ENCODE data around the gene SEC22C. TPM values are rescaled to one million over a fixed set of nuclear protein-coding genes. Genes with fewer than 3 reads are reported as not detected.
A peak's percentile ranks its signal among the peaks of the same experiment; 100 is the strongest.

The SEC22C gene
- total and polyA plus RNA-seq, 2 experiments from 2014 or later, result 21.9 to 48.3 TPM

GRCh38 chr3:42591811-42592210, 10.0 kb upstream of the SEC22C start:
- Histone ChIP-seq H3K9me2 (ENCODE audit: insufficient read depth) (no peaks in the 10 kb centered on the region), H2AFZ (no peak overlapping the region), H4K20me1 (replicated peaks; ENCODE audit: insufficient read depth) (peaks cover 6% of the 10 kb centered on the region; the same call in 1 of the 2 replicates), H3K4me1 (ENCODE audit: insufficient read depth) (peaks cover 47% of the 10 kb centered on the region), H3K4me3 (peak overlapping the region; percentile 82), H3K79me2 (replicated peaks; ENCODE audit: insufficient read depth) (peaks cover 44% of the 10 kb centered on the region), H3F3A (replicated peaks; ENCODE audit: low read depth) (peaks cover 9% of the 10 kb centered on the region), H3K27me3 (ENCODE audit: insufficient read depth) (no peaks in the 10 kb centered on the region), H3K27ac (ENCODE audit: low read depth) (peak overlapping the region; percentile 63; the same call in 1 of the 2 replicates), H3K4me2 (peak overlapping the region; percentile 94), H3K36me3 (ENCODE audit: insufficient read depth) (peaks cover 10% of the 10 kb centered on the region; the same call in 1 of the 2 replicates)
- Mint-ChIP-seq H3K27me3 (ENCODE audit: insufficient read depth, low read depth, poor library complexity) (peaks cover 17% of the 10 kb centered on the region), H3K27ac (peak overlapping the region; percentile 98), H3K4me3 (peak overlapping the region; percentile 95), H3K4me1 (peaks cover 47% of the 10 kb centered on the region), H3K36me3 (ENCODE audit: low read depth) (peaks cover 51% of the 10 kb centered on the region), H3K9me3 (no peaks in the 10 kb centered on the region; the same call in 2 of the 3 replicates)
- TF ChIP-seq CREB1 (CRISPR knock-in tag; IDR thresholded peaks at IDR 0.05; ENCODE audit: low read depth), result no peak
- no peak for TF ChIP-seq ETS1 (IDR thresholded peaks at IDR 0.05)
- TF ChIP-seq STAT1 (IDR thresholded peaks at IDR 0.05; ENCODE audit: unreplicated experiment), result no peak
- no peak for TF ChIP-seq EZH2 (IDR thresholded peaks at IDR 0.05; ENCODE audit: low read depth, unreplicated experiment)
- no peak for TF ChIP-seq EZH2phosphoT487 (IDR thresholded peaks at IDR 0.05; ENCODE audit: unreplicated experiment)
- TF ChIP-seq CTCF (conservative IDR thresholded peaks at IDR 0.05; ENCODE audit: low read depth in 2 of 2), result no peak
- ATAC-seq (no peak), DNase-seq (ENCODE audit: low spot score) (no peak)

GRCh38 chr3:42590989-42591756, 9.4 kb upstream of the SEC22C start:
- Histone ChIP-seq H3K79me2 (replicated peaks; ENCODE audit: insufficient read depth) (peaks cover 40% of the 10 kb centered on the region), H3K27ac (ENCODE audit: low read depth) (peak overlapping the region; percentile 64; the same call in 1 of the 2 replicates), H3K27me3 (ENCODE audit: insufficient read depth) (no peaks in the 10 kb centered on the region), H3K4me2 (peak overlapping the region; percentile 94), H3K4me1 (ENCODE audit: insufficient read depth) (peaks cover 47% of the 10 kb centered on the region), H3K4me3 (peak overlapping the region; percentile 82), H3F3A (replicated peaks; ENCODE audit: low read depth) (peaks cover 9% of the 10 kb centered on the region), H4K20me1 (replicated peaks; ENCODE audit: insufficient read depth) (peaks cover 6% of the 10 kb centered on the region; the same call in 1 of the 2 replicates), H2AFZ (no peak overlapping the region), H3K9me2 (ENCODE audit: insufficient read depth) (no peaks in the 10 kb centered on the region), H3K36me3 (ENCODE audit: insufficient read depth) (peaks cover 10% of the 10 kb centered on the region; the same call in 1 of the 2 replicates)
- peaks cover 47% of the 10 kb centered on the region for H3K4me1 Mint-ChIP-seq
- DNase-seq (ENCODE audit: low spot score), result peak; percentile 46
- H3K27me3 Mint-ChIP-seq (ENCODE audit: insufficient read depth, low read depth, poor library complexity), result peaks cover 17% of the 10 kb centered on the region
- H3K9me3 Mint-ChIP-seq, result no peaks in the 10 kb centered on the region; the same call in 2 of the 3 replicates
- H3K4me3 Mint-ChIP-seq, result peak overlapping the region; percentile 95
- peak; percentile 22 for ATAC-seq
- peak overlapping the region; percentile 98 for H3K27ac Mint-ChIP-seq
- H3K36me3 Mint-ChIP-seq (ENCODE audit: low read depth), result peaks cover 47% of the 10 kb centered on the region
- TF ChIP-seq CTCF (conservative IDR thresholded peaks at IDR 0.05; ENCODE audit: low read depth in 2 of 2) (no peak), ZNF114 (CRISPR knock-in tag; IDR thresholded peaks at IDR 0.05) (no peak), POLR2AphosphoS5 (IDR thresholded peaks at IDR 0.05; ENCODE audit: low read depth) (no peak)

Measured in GM23338 (cell line).